ENCODE results near the gene C1orf21.

DNA sequence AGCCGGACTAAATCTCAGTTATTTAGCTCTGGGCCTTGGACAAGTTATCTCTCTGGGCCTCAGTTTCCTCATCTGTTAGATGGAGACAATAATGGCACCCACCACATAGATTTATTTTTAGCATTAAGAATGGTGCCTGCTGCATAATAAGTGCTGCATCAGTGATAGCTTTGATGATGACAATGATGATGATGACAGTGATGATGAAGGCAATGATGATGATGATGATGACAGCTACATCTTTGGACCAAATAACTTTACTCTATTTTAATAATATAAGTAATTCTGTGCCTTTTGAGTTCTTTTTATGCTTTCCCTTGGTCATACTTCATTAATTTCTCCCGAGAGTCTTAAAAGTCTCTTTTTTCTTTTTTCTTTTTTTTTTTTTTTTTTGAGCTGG is 143.4 kb downstream of the C1orf21 start:
- TF ChIP-seq CTCF (IDR thresholded peaks at IDR 0.05 in 8 of 11, conservative IDR thresholded peaks at IDR 0.05 in 3 of 11) (no peak), POLR2A (IDR thresholded peaks at IDR 0.05) (no peak)
